Measurements from ENCODE around the gene TTLL6. TPM values are rescaled to one million over a fixed set of nuclear protein-coding genes. Genes with fewer than 3 reads are reported as not detected.

Gene TTLL6
- polyA plus RNA-seq, 1 donor from 2014 or later: not detected

GRCh38 chr17:48726916-48727286 is 90.1 kb downstream of the TTLL6 start:
- peaks cover 100% of the 10 kb centered on the region for H3K27me3 ChIP-seq (ENCODE audit: insufficient read depth, low read depth, low read length)
- no peaks in the 10 kb centered on the region for H3K79me2 ChIP-seq (replicated peaks; ENCODE audit: insufficient read depth, low read length)
- no peaks in the 10 kb centered on the region for H3K9me2 ChIP-seq (ENCODE audit: insufficient read depth, low read length)
- no peaks in the 10 kb centered on the region for H4K20me1 ChIP-seq (ENCODE audit: insufficient read depth)
- no peak overlapping the region for H2AFZ ChIP-seq (ENCODE audit: low read depth, low read length)
- H3K27ac ChIP-seq (ENCODE audit: low read length): no peak overlapping the region
- H3K9me3 ChIP-seq (ENCODE audit: low read length): peaks cover 4% of the 10 kb centered on the region
- no peaks in the 10 kb centered on the region for H3F3A ChIP-seq (ENCODE audit: insufficient read depth, low read length, poor library complexity, severe bottlenecking)
- H3K4me2 ChIP-seq (ENCODE audit: low read length): no peak overlapping the region
- H3K9ac ChIP-seq (ENCODE audit: low read length): no peak overlapping the region
- no peak for TF ChIP-seq SMC3 (conservative IDR thresholded peaks at IDR 0.05; ENCODE audit: poor library complexity)
- no peak for TF ChIP-seq RAD21 (conservative IDR thresholded peaks at IDR 0.05)
- no peak for TF ChIP-seq EZH2 (IDR thresholded peaks at IDR 0.05; ENCODE audit: borderline replicate concordance, insufficient read depth, low read length, poor library complexity, severe bottlenecking)
- TF ChIP-seq MXI1 (conservative IDR thresholded peaks at IDR 0.05; ENCODE audit: poor library complexity, severe bottlenecking): no peak
- TF ChIP-seq TAF1 (IDR thresholded peaks at IDR 0.05; ENCODE audit: low read depth): no peak
- TF ChIP-seq CTCF (IDR thresholded peaks at IDR 0.05; ENCODE audit: poor library complexity, severe bottlenecking): no peak
- no peak for TF ChIP-seq POLR2AphosphoS5 (IDR thresholded peaks at IDR 0.05)
- no peak for TF ChIP-seq REST (IDR thresholded peaks at IDR 0.05; ENCODE audit: borderline replicate concordance)
- TF ChIP-seq EP300 (conservative IDR thresholded peaks at IDR 0.05; ENCODE audit: poor library complexity, severe bottlenecking): no peak
- no peaks in the 10 kb centered on the region for H3K36me3 ChIP-seq (ENCODE audit: insufficient read depth, low read length)
- no peak overlapping the region for H3K4me3 ChIP-seq (ENCODE audit: low read length)

GRCh38 chr17:48726114-48726915 is 90.7 kb downstream of the TTLL6 start:
- Histone ChIP-seq H3K9me2 (ENCODE audit: insufficient read depth, low read length) (no peaks in the 10 kb centered on the region), H3K79me2 (replicated peaks; ENCODE audit: insufficient read depth, low read length) (no peaks in the 10 kb centered on the region), H3F3A (ENCODE audit: insufficient read depth, low read length, poor library complexity, severe bottlenecking) (no peaks in the 10 kb centered on the region), H3K36me3 (ENCODE audit: insufficient read depth, low read length) (no peaks in the 10 kb centered on the region), H2AFZ (ENCODE audit: low read depth, low read length) (no peak overlapping the region), H3K9ac (ENCODE audit: low read length) (no peak overlapping the region), H4K20me1 (ENCODE audit: insufficient read depth) (no peaks in the 10 kb centered on the region), H3K4me3 (ENCODE audit: low read length) (no peak overlapping the region), H3K27ac (ENCODE audit: low read length) (no peak overlapping the region), H3K4me2 (ENCODE audit: low read length) (no peak overlapping the region), H3K27me3 (ENCODE audit: insufficient read depth, low read depth, low read length) (peaks cover 100% of the 10 kb centered on the region), H3K9me3 (ENCODE audit: low read length) (peaks cover 4% of the 10 kb centered on the region)
- TF ChIP-seq EP300 (conservative IDR thresholded peaks at IDR 0.05; ENCODE audit: poor library complexity, severe bottlenecking) (no peak), CTCF (IDR thresholded peaks at IDR 0.05; ENCODE audit: poor library complexity, severe bottlenecking) (no peak), EZH2 (IDR thresholded peaks at IDR 0.05; ENCODE audit: borderline replicate concordance, insufficient read depth, low read length, poor library complexity, severe bottlenecking) (no peak), TAF1 (IDR thresholded peaks at IDR 0.05; ENCODE audit: low read depth) (no peak), SMC3 (conservative IDR thresholded peaks at IDR 0.05; ENCODE audit: poor library complexity) (no peak), RAD21 (conservative IDR thresholded peaks at IDR 0.05) (no peak), POLR2AphosphoS5 (IDR thresholded peaks at IDR 0.05) (no peak)
